WERI-Rb-1 (cell line): ENCODE measurements around the gene CIART.
A peak's percentile ranks its signal among the peaks of the same experiment; 100 is the strongest.
"Not testable (repeated sequence)": the region's sequence is repeated elsewhere in the genome, so short reads cannot be mapped to it uniquely, and the experiment has no call there.

Source experiments
- DNase-seq: peaks from one replicate; pipeline ENCODE4 v3.0.0-alpha.2; 2020
- H3K27ac ChIP-seq: fragments of 250-450 bp; sonication (Bioruptor Pico); 2 replicates; pipeline ENCODE4 v1.5.1; 2020; ENCODE audit warnings: mild to moderate bottlenecking, moderate library complexity
- H3K27me3 ChIP-seq: fragments of 250-450 bp; sonication (Bioruptor Pico); 2 replicates; pipeline ENCODE4 v1.5.1; 2021; ENCODE audit warnings: mild to moderate bottlenecking, low read depth, moderate library complexity; ENCODE audit not compliant: insufficient read depth, severe bottlenecking
- H3K36me3 ChIP-seq: fragments of 250-450 bp; sonication (Bioruptor Pico); 2 replicates; pipeline ENCODE4 v1.5.1; 2020; ENCODE audit warnings: mild to moderate bottlenecking, moderate library complexity
- H3K4me3 ChIP-seq: 2 replicates; pipeline ENCODE4 v1.5.1; 2011; ENCODE audit warnings: low read depth, mild to moderate bottlenecking, control low read depth, low read length
- H3K9me3 ChIP-seq: fragments of 250-450 bp; sonication (Bioruptor Pico); 2 replicates; pipeline ENCODE4 v1.5.1; 2021; ENCODE audit warnings: mild to moderate bottlenecking, moderate library complexity; ENCODE audit not compliant: severe bottlenecking
- TF ChIP-seq, protein P1 (sequence below): IDR thresholded peaks from 2 replicates; pipeline ENCODE4 v1.5.1; 2011; ENCODE audit warnings: low read depth, mild to moderate bottlenecking, control low read depth, inconsistent platforms, low read length

The CIART gene, protein sequence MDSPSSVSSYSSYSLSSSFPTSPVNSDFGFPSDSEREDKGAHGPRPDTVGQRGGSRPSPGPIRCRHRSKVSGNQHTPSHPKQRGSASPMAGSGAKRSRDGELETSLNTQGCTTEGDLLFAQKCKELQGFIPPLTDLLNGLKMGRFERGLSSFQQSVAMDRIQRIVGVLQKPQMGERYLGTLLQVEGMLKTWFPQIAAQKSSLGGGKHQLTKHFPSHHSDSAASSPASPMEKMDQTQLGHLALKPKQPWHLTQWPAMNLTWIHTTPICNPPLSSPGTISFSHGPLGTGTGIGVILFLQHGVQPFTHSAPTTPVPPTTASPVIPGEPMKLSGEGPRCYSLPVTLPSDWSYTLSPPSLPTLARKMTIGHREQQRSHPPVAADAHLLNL

DNA sequence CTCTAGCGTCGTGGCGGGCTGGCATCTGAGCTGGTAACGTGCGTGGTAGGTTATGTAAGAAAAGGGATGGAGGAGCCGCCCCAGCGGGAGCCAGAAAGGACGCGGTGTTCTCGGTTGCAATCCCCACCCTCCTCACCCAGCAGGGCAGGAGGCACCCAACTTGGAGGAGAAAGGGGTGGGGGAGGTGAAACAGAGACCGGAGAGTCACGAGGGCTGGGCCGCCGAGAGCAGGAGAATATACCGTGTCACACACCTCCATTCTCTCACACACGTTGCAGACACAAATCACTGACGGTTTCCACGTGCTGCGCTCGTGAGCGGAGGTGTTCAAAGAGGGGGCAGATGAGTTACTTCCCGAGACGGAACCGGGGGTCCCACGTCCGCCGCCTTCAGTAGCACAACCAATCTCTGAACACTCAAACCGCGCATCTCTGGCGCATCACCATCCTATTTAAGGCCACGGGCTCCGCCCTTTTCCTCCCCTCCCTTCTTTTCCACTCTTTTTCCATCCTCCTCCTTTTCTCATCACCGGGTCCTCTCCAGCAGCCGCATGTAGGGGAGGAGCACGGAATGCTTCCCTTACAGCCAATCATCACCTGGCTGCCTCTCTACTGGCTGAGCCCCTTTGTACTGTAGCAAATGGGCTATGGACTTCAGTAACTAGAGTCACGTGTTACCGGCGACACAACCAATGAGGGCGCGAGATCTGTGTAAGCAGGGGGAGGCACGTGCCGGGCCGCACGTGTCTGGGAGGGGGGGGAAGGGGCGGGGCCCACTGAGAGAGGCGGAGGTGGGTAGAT is at the start of gene CIART:
TSS of gene CIART (plus strand) at position 797 of the 800 bp plus-strand sequence. CDS start 714 bp downstream, outside the sequence.
- H3K4me3 ChIP-seq: peak within 1 kb of the TSS; percentile 52
- H3K27ac ChIP-seq: peak within 1 kb of the TSS; percentile 18; the same call in 1 of the 2 replicates
- DNase-seq: peak; percentile 98
- no peaks in the 10 kb centered on the region for H3K9me3 ChIP-seq
- no peaks in the 10 kb centered on the region for H3K27me3 ChIP-seq
- TF ChIP-seq, protein P1, sequence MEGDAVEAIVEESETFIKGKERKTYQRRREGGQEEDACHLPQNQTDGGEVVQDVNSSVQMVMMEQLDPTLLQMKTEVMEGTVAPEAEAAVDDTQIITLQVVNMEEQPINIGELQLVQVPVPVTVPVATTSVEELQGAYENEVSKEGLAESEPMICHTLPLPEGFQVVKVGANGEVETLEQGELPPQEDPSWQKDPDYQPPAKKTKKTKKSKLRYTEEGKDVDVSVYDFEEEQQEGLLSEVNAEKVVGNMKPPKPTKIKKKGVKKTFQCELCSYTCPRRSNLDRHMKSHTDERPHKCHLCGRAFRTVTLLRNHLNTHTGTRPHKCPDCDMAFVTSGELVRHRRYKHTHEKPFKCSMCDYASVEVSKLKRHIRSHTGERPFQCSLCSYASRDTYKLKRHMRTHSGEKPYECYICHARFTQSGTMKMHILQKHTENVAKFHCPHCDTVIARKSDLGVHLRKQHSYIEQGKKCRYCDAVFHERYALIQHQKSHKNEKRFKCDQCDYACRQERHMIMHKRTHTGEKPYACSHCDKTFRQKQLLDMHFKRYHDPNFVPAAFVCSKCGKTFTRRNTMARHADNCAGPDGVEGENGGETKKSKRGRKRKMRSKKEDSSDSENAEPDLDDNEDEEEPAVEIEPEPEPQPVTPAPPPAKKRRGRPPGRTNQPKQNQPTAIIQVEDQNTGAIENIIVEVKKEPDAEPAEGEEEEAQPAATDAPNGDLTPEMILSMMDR: no peak
- no peaks in the 10 kb centered on the region for H3K36me3 ChIP-seq

DNA sequence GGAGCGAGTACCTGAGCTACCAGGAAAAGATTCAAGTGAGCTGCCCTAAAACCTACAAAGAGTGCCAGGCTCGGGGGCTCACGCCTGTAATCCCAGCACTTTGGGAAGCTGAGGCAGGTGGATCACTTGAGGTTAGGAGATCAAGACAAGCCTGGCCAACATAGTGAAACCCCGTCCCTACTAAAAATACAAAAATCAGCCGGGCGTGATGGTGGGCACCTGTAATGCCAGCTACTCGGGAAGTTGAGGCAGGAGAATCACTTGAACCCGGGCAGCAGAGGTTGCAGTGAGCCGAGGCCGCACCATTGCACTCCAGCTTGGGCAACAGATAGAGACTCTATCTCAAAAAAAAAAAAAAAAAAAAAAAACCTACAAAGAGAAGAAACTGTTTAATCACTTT is 49.4 kb upstream of the CIART start:
- peaks cover 46% of the 10 kb centered on the region for H3K36me3 ChIP-seq
- not testable (repeated sequence) for H3K4me3 ChIP-seq, H3K9me3 ChIP-seq, H3K27ac ChIP-seq, H3K27me3 ChIP-seq
- peak; percentile 4 for DNase-seq

DNA sequence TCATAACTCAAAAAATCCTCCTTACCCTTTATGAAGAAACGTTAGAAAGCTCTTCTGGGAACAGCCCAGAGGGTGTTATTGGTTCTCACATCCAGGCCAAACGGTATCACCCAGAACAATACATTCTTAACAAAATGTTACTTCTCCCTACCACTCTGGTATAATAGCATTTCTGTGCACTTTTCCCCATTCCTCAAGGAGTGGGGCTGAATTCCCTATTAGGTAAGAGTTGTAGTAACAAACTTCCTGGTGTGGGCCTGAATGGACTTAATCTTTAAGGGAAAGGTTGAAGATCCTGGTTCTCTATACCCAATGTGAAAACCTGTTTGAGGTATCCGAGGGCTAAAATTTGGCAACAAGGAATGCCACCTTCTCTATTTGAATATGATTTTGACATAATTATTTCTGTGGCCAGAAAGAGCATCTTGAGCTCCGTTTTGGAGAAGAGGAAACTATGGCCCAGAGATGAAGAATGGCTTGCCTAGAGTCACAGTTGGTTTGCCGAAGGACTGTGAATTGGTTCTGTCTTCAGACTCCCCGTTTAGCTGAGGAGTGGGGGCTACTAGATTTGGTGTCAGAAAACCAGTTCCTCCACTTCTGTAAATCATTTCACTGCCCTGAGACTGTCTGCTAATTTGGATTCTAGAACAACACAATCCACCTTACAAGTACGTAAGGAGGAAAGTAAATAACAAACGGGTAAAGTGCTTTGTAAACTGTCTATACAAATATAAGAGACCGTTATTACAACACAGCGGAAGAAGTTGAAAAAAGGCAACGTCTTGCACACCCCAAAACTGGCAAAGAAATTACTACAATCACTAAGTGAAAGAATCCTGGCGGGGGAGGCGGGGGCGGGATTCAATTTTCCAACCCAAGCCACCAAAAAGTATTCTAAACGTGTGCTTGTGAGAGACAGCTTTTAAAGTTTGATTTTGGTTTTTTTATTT is 48.7 kb upstream of the CIART start:
- no peak for DNase-seq
- H3K27ac ChIP-seq: no peak overlapping the region
- H3K9me3 ChIP-seq: no peaks in the 10 kb centered on the region
- no peaks in the 10 kb centered on the region for H3K27me3 ChIP-seq
- TF ChIP-seq, protein P1: no peak
- peak overlapping the region; percentile 98 for H3K4me3 ChIP-seq
- peaks cover 39% of the 10 kb centered on the region for H3K36me3 ChIP-seq

DNA sequence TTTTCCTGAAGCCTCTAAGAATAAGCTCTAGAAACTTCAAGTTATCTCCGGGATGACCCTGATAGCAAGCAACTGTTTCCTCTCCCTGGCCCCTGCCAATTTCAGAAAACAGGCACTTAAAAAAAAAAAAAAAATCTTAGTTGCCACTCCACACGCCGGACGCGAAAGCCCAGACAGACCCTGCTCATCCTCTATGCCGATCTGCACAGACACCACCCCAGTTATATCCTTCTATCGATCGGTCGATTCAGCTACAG is 48.1 kb upstream of the CIART start:
- DNase-seq: no peak
- Histone ChIP-seq H3K27me3 (no peaks in the 10 kb centered on the region), H3K4me3 (peak overlapping the region; percentile 98), H3K36me3 (peaks cover 34% of the 10 kb centered on the region), H3K27ac (no peak overlapping the region), H3K9me3 (no peaks in the 10 kb centered on the region)
- TF ChIP-seq, protein P1: no peak

DNA sequence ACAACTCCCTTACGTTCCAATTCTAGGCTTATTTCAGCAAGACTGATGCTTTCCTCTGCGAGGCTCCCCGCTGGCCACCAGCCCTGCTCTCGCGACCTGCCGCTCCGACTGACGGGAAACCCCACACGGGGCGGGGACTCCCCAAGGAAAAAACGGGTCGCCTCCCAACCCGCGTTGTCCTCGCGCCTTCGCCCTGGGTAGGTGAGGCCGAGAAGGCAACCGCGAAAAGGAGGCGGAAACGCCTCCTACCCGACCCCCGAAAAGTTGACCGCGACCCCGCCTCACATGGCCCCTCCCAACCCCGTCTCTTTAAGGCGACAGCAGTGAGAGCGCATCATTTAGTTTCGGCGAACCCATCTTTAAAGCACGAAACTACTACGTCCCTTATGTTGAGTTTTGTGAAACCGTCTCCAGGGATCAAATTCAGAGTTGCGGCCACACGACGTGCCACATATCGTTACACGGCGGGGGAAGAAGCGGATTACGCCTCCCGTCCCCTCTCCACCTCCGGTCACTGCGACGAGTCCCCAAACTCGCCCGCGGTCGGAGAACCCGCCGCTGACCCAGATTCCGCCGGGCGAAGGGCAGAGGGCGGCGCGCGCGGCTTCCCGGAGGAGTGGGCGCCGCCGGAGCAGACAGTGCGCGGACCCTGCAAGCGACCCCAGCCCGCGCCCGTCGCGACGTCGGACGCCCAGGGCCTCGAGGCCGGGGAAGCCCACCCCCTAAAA is 47.6 kb upstream of the CIART start:
- DNase-seq: peak; percentile 82
- Histone ChIP-seq H3K36me3 (peaks cover 29% of the 10 kb centered on the region), H3K4me3 (peak overlapping the region; percentile 98), H3K9me3 (no peaks in the 10 kb centered on the region), H3K27me3 (no peaks in the 10 kb centered on the region), H3K27ac (peak overlapping the region; percentile 95)
- TF ChIP-seq, protein P1: no peak
